ENCODE data around the gene CTNNA3.

DNA sequence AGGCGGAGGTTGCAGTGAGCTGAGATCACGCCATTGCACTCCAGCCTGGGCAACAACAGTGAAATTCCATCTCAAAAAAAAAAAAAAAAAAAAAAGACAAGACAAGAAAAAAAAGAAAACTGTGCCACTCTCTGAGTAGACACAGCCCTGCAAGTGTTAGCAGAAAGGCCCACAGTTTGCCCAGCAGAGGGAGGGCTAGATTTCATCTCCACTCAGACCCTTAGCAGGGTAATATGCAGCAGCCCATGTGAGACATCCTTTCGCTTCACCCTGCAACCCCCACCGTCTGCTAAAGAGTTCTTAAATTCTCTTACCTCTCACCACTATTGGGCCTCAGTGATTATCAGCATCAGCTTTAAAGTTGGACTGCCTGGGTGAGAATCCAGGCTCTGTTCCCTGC is 38.2 kb downstream of the CTNNA3 start:
- TF ChIP-seq, protein P1, sequence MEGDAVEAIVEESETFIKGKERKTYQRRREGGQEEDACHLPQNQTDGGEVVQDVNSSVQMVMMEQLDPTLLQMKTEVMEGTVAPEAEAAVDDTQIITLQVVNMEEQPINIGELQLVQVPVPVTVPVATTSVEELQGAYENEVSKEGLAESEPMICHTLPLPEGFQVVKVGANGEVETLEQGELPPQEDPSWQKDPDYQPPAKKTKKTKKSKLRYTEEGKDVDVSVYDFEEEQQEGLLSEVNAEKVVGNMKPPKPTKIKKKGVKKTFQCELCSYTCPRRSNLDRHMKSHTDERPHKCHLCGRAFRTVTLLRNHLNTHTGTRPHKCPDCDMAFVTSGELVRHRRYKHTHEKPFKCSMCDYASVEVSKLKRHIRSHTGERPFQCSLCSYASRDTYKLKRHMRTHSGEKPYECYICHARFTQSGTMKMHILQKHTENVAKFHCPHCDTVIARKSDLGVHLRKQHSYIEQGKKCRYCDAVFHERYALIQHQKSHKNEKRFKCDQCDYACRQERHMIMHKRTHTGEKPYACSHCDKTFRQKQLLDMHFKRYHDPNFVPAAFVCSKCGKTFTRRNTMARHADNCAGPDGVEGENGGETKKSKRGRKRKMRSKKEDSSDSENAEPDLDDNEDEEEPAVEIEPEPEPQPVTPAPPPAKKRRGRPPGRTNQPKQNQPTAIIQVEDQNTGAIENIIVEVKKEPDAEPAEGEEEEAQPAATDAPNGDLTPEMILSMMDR (IDR thresholded peaks at IDR 0.05 in 8 of 11, conservative IDR thresholded peaks at IDR 0.05 in 3 of 11), result no peak
- no peak for TF ChIP-seq POLR2A (IDR thresholded peaks at IDR 0.05)

Measured in spleen (tissue), 7 donors.